Transverse colon (tissue), 4 donors: ENCODE data around the gene SLC6A18. TPM values are rescaled to one million over a fixed set of nuclear protein-coding genes. Genes with fewer than 3 reads are reported as not detected.

Source experiments
- DNase-seq: peaks from one replicate; pipeline ENCODE4 v3.0.0-alpha.2; 2019
- H3K27ac ChIP-seq, 4 donors: fragments of 200-600 bp; sonication (generic); 2 replicates each; pipeline ENCODE4 v1.5.1; 2016 to 2018; ENCODE audit warnings: inconsistent platforms in 4 of 4
- H3K27me3 ChIP-seq: fragments of 200-600 bp; sonication (generic); 2 replicates; pipeline ENCODE4 v1.5.1; 2017; ENCODE audit warnings: inconsistent platforms
- H3K36me3 ChIP-seq, 4 donors: fragments of 200-600 bp; sonication (generic); 2 replicates each; pipeline ENCODE4 v1.5.1; 2017 to 2019; ENCODE audit warnings: inconsistent platforms in 4 of 4
- H3K4me1 ChIP-seq, 4 donors: fragments of 200-600 bp; sonication (generic); 2 replicates each; pipeline ENCODE4 v1.5.1; 2017 to 2020; ENCODE audit warnings: inconsistent platforms in 4 of 4
- H3K4me3 ChIP-seq, 4 donors: fragments of 200-600 bp; sonication (generic); 1 replicate in 1 of 4; 2 replicates in 3 of 4; pipeline versions ENCODE4 v1.5.1 to v1.6.1; 2017 to 2019; ENCODE audit warnings: inconsistent platforms in 4 of 4
- H3K9me3 ChIP-seq, 2 donors: fragments of 200-600 bp; sonication (generic); 2 replicates each; pipeline ENCODE4 v1.5.1; 2017 to 2019; ENCODE audit warnings: inconsistent platforms in 2 of 2
- EP300 ChIP-seq: sonication (generic); formaldehyde crosslinking; IDR thresholded peaks from one replicate; pipeline ENCODE4 v1.6.1; 2017; ENCODE audit warnings: antibody characterized with exemption, low read depth
- POLR2A ChIP-seq: fragments of 450-650 bp; IDR thresholded peaks from one replicate; pipeline ENCODE4 v1.6.1; 2016; ENCODE audit warnings: antibody characterized with exemption, mild to moderate bottlenecking, moderate library complexity
- POLR2AphosphoS5 ChIP-seq, 3 donors: sonication (generic); formaldehyde crosslinking; IDR thresholded peaks; one replicate each; pipeline ENCODE4 v1.6.1; 2016; ENCODE audit warnings: antibody characterized with exemption in 3 of 3
- WGBS, 2 donors: methylation state at CpG; one replicate each; pipeline ENCODE4 v1.1.5; 2018; ENCODE audit warnings: low coverage in 1 of 2; 5-methylcytosine and 5-hydroxymethylcytosine counted together
- in situ Hi-C, 4 donors: fragments of 200-750 bp; cut with MboI; loops; one replicate each; pipeline versions ENCODE4 v1.15.0 to v1.15.1; 2017; ENCODE audit warnings: low sequenced_read_pairs in 3 of 4, low pct_ligation_motif_present in 1 of 4, low pct_unique_long_range_greater_than_20kb in 1 of 4
- intact Hi-C: fragments of 100-400 bp; cut with DNase I; formaldehyde crosslinking; loops from one replicate; pipeline ENCODE4 v1.15.1; 2023; ENCODE audit warnings: low total_unique reads
- total RNA-seq, 4 donors: library from RNA; depleted of rRNA; stranded (reverse); fragments of >200 nt; gene quantifications; one replicate each; pipeline ENCODE4 v1.1.0, GENCODE V29; 2016
- TF ChIP-seq, protein P1 (sequence below), 5 experiments: fragments of 200-600 bp in 3 of 5; fragments of 450-650 bp in 2 of 5; sonication (generic) in 3 of 5; IDR thresholded peaks; 1 replicate in 2 of 5; 2 replicates in 3 of 5; pipeline ENCODE4 v1.5.1; 2016 to 2017; ENCODE audit warnings: antibody characterized with exemption in 5 of 5, inconsistent platforms in 3 of 5, mild to moderate bottlenecking in 2 of 5, moderate library complexity in 1 of 5

The SLC6A18 gene
- total RNA-seq, 4 donors from 2014 or later, result not detected

DNA sequence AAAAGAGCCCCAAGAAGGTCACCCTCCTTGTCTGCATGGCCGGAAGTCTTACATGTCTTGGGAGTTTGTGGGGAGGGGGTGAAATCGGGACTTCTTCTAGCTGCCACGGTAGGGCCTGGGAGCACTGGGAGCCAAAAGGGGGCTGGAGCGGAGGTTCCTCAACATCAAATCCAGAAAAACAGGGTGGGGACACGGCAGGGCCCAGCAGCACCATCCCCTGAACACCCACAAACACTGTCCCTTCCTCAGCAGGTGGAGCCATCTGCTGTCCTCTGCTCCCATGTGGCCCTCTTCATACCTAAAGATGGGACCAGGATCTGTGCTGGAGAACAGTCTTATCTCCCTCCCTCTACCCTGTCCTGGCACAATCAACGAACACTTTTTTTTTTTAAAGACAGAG is 67.0 kb downstream of the SLC6A18 start:
- WGBS, 2 donors, result 24 to 53% methylated on average over 5 to 6 of the region's 6 CpGs
- in situ Hi-C loops, result no loop called here
- no peaks in the 10 kb centered on the region for H3K9me3 ChIP-seq
- no peak for DNase-seq
- peaks cover 0 to 16% (median 9%) of the 10 kb centered on the region in 4 donors for H3K4me1 ChIP-seq
- peak overlapping the region; percentile 44 to 70 (median 48) for H3K27ac ChIP-seq
- peaks cover 40% of the 10 kb centered on the region for H3K27me3 ChIP-seq
- no peak overlapping the region for H3K4me3 ChIP-seq
- no peak for TF ChIP-seq POLR2AphosphoS5 (IDR thresholded peaks at IDR 0.05)
- no peak for TF ChIP-seq POLR2A
- no peak for TF ChIP-seq EP300
- TF ChIP-seq, protein P1, sequence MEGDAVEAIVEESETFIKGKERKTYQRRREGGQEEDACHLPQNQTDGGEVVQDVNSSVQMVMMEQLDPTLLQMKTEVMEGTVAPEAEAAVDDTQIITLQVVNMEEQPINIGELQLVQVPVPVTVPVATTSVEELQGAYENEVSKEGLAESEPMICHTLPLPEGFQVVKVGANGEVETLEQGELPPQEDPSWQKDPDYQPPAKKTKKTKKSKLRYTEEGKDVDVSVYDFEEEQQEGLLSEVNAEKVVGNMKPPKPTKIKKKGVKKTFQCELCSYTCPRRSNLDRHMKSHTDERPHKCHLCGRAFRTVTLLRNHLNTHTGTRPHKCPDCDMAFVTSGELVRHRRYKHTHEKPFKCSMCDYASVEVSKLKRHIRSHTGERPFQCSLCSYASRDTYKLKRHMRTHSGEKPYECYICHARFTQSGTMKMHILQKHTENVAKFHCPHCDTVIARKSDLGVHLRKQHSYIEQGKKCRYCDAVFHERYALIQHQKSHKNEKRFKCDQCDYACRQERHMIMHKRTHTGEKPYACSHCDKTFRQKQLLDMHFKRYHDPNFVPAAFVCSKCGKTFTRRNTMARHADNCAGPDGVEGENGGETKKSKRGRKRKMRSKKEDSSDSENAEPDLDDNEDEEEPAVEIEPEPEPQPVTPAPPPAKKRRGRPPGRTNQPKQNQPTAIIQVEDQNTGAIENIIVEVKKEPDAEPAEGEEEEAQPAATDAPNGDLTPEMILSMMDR (IDR thresholded peaks at IDR 0.05), result no peak
- no peaks in the 10 kb centered on the region for H3K36me3 ChIP-seq
- intact Hi-C loops, result no loop called here

DNA sequence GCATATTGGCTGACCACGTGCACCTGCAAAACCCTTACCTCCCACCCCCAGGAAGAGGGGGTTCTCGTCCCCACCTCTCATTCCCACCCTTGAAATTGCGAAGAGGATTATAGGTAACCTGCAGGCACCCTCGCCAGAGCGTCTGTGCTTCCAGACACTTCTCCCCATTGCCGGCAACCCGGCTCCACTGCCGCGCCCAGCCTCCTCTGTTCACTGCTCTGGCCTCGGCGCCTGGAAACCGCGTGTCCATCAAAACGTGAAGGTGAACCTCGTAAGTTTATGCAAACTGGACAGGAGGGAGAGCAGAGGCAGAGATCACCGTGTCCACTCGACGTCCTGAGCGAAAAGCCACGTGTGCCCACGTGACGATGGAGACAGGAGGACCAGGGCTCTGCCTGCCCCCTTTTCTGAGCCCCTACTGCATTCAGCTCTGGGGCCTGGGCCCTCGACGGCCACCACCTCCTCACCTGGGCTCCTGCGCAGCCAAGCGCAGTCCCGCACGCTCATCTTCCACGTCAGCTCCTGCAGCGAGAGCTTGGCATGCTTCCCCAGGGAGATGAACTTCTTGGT is 67.8 kb downstream of the SLC6A18 start:
- Histone ChIP-seq H3K9me3 (no peaks in the 10 kb centered on the region), H3K4me1 (peaks cover 0 to 16% (median 9%) of the 10 kb centered on the region in 4 donors), H3K4me3 (no peak overlapping the region), H3K27me3 (peaks cover 40% of the 10 kb centered on the region), H3K36me3 (no peaks in the 10 kb centered on the region), H3K27ac (no peak overlapping the region)
- in situ Hi-C loops (no loop called here), intact Hi-C loops (no loop called here)
- no peak for DNase-seq
- TF ChIP-seq POLR2A (no peak), EP300 (no peak), POLR2AphosphoS5 (IDR thresholded peaks at IDR 0.05) (no peak)
- TF ChIP-seq, protein P1 (IDR thresholded peaks at IDR 0.05), result no peak
- WGBS, 2 donors, result 88 to 93% methylated on average over 4 to 30 of the region's 30 CpGs

DNA sequence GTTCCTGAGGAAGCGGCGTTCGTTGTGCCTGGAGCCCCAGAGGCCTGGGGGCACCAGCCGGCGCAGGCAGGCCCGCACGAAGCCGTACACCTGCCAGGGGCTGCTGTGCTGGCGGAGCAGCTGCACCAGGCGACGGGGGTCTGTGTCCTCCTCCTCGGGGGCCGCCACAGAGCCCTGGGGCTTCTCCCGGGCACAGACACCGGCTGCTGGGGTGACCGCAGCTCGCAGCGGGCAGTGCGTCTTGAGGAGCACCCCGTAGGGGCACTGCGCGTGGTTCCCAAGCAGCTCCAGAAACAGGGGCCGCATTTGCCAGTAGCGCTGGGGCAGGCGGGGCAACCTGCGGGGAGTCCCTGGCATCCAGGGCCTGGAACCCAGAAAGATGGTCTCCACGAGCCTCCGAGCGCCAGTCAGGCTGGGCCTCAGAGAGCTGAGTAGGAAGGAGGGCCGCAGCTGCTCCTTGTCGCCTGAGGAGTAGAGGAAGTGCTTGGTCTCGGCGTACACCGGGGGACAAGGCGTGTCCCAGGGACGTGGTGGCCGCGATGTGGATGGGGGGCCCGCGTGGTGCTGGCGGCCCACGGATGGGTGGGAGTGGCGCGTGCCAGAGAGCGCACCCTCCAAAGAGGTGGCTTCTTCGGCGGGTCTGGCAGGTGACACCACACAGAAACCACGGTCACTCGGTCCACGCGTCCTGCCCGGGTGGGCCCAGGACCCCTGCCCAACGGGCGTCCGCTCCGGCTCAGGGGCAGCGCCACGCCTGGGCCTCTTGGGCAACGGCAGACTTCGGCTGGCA is 68.4 kb downstream of the SLC6A18 start:
- Histone ChIP-seq H3K4me1 (peaks cover 0 to 16% (median 9%) of the 10 kb centered on the region in 4 donors), H3K4me3 (no peak overlapping the region), H3K27ac (no peak overlapping the region), H3K9me3 (no peaks in the 10 kb centered on the region), H3K27me3 (peaks cover 36% of the 10 kb centered on the region), H3K36me3 (no peaks in the 10 kb centered on the region)
- no peak for TF ChIP-seq POLR2AphosphoS5 (IDR thresholded peaks at IDR 0.05)
- no peak for TF ChIP-seq EP300
- no peak for TF ChIP-seq POLR2A
- TF ChIP-seq, protein P1 (IDR thresholded peaks at IDR 0.05), result no peak
- DNase-seq, result no peak
- in situ Hi-C loops, result no loop called here
- intact Hi-C loops, result no loop called here
- 94% methylated on average over 60 of the region's 60 CpGs; no CpG with 5 or more reads in 1 of the 2 donors for WGBS, 2 donors

DNA sequence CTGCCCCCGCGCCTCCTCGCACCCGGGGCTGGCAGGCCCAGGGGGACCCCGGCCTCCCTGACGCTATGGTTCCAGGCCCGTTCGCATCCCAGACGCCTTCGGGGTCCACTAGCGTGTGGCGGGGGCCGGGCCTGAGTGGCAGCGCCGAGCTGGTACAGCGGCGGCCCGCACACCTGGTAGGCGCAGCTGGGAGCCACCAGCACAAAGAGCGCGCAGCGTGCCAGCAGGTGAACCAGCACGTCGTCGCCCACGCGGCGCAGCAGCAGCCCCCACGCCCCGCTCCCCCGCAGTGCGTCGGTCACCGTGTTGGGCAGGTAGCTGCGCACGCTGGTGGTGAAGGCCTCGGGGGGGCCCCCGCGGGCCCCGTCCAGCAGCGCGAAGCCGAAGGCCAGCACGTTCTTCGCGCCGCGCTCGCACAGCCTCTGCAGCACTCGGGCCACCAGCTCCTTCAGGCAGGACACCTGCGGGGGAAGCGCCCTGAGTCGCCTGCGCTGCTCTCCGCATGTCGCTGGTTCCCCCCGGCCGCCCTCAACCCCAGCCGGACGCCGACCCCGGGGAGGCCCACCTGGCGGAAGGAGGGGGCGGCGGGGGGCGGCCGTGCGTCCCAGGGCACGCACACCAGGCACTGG is 69.1 kb downstream of the SLC6A18 start:
- DNase-seq, result no peak
- in situ Hi-C loops, result no loop called here
- H3K4me3 ChIP-seq, result peak overlapping the region in 2 of 4 donors; percentile 18 to 29

More for the DNA sequence above, 69.1 kb downstream of the SLC6A18 start:
- Histone ChIP-seq H3K27ac (no peak overlapping the region), H3K36me3 (no peaks in the 10 kb centered on the region), H3K4me1 (peaks cover 0 to 16% (median 9%) of the 10 kb centered on the region in 4 donors), H3K9me3 (no peaks in the 10 kb centered on the region), H3K27me3 (peaks cover 35% of the 10 kb centered on the region)
- intact Hi-C loops, result no loop called here
- TF ChIP-seq POLR2A (no peak), EP300 (no peak), POLR2AphosphoS5 (IDR thresholded peaks at IDR 0.05) (no peak)
- TF ChIP-seq, protein P1 (IDR thresholded peaks at IDR 0.05), result no peak
- WGBS, 2 donors, result 38% methylated on average over 36 of the region's 69 CpGs; no CpG with 5 or more reads in 1 of the 2 donors
